Cerebellar nuclear complex (tissue), 1 donor: ENCODE results near the gene CPNE5.

Experiments used
- DNase-seq, 2 experiments: peaks; one replicate each; lab custom pipeline; 2025; lab: John Stamatoyannopoulos, UW

CPNE5 gene

DNA sequence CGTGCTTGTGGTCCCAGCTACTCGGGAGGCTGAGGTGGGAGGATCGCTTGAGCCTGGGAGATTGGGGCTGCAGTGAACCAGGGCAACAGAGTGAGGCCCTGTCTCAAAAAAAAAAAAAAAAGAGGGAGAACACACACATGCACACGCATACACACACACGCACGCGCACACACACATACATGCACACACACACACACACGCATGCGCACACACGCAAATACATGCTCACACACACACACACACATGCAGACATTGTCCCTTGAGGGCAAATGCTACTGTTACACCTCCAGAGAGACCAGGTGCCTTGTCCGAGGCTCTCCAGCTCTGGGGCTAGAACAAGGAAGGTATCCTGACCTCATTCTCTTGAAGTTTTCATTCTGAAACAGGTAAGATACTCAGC lies 77.1 kb downstream of the CPNE5 start:
- no peak for DNase-seq

DNA sequence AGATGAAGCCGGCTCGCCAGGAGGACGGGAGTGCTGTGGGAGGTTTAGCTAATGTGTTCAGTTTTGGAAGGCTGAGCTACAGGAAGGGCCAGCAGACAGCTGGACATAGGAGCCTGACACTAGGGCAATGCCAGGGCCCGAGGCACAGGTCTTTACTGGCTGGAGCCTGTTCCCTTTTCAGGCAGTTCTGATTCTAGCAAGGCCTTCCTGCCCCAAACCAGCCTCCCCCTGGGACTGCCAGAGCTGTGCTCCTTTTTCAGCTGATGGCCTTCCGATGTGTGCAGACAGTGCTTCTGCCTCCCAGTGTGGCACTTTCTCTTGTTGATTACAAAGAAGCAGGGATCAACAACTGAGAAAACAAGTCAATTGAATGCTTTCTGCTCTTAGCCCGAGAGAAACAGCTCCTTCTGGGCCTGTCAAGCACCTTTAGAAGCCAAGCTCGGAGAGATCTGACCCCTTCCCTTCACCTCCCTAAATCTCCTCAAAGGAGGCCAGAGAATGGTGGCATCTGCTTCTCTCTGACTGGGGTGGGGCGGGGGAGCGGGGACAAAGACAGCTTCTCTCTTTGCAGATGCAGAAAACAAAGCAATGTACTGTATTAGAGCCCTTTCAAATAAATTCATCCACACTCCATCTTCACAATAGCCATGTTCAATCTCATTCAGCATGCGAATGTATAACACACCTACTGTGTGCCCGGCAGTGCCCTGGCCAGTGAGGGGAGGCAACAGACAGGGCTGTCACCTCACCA lies 78.4 kb downstream of the CPNE5 start:
- DNase-seq = no peak

DNA sequence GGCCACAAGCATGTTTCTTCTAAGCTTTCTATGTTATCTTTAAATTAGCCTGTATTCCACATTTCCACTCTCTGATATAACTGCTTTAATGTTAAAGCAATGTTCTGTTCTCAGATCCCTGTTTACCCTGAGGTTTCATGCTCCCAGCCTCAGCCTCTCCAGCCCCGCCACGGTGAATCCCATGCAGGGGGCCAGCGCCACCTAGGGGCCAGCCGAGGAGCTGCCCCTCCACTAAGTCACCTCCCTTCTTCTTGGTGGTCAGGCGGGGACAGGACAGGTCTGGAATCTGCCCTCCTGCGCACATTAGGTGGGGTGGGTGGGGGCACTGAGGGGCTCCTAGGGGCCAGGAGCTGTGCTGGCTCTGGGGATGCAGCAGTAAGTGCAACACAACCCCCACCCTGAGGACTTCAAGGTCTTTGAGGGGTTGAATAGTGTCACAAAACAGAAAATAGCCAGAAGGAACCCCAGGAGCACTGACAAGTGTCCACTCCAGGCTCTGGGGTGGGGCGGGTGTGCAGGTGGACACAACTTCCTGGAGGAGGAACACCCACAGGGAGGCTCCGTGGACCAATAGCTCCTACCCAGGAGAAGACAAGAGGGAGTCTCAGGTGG lies 80.0 kb downstream of the CPNE5 start:
- peak in 1 of 2 experiments; percentile 20 for DNase-seq

DNA sequence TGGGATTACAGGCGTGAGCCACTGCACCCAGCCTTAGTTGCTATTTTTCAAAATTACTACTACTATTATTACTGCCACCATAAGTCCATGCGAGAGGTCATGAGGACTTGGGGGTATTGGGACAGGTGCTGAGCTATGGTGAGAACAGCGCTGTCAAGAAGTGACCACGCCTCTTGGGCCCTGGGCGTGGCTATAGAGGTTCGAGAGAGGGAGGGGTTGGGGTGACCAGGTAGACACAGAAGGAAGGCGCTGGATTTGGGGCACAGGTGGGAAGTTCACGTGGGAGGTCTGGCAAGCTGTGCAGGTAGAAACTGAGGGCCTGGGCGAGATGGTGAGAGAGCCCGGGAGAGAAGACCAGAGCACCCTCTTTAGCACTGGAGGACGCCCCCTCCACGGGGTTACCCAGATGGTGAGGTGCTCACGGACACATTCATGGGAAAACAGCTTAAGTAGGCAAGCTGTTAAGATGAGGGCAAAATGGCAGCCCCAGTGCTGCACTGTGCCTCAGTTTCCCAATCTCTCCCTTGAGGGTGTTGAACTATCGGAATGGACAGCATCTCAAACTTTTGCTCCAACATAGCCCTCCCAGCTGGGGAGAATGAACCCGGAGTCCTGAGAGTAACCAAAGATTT lies 80.6 kb downstream of the CPNE5 start:
- DNase-seq = no peak

DNA sequence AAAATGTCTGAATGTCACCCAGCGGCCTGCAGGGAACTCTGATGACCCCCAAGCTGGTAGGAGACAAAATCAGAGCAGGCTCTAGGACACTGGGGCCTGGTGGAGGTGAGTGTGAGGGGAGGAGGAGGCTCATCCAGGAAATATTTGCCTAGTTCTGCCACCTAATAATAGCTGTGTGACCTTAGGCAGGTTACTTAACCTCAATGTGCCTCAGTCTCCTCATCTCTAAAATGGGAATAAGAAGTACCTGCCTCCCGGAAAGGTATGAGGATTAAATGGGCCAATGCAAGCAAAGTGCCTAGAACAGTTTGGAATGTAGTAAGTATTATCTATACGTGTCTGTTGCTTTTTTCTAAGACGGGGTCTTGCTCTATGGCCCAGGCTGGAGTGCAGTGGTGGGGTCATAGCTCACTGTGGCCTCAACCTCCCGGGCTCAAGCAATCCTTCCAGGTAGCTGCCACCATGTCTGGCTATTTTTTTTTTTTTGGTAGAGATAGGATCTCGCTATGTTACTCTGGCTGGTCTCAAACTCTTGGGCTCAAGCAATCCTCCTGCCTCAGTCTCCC lies 81.2 kb downstream of the CPNE5 start:
- DNase-seq = no peak

DNA sequence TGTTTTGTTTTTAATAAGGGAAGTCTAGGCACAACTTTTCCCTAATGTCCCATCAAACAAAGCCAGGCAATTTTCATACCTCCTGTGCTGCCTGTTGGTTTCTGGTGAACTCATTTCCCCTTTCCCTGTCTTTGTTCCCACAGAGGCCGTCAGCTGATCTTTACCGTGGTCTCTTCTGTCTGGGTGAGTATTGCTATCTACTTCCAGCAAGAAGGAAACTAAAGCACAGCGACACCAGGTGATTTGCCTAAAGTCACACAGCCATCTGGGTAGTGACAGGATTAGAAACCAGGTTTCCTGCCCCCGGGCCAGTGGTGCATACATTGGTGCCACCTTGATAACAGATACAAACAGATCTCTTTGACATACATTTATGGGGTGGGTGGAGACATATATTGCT lies 82.0 kb downstream of the CPNE5 start:
- DNase-seq = no peak

DNA sequence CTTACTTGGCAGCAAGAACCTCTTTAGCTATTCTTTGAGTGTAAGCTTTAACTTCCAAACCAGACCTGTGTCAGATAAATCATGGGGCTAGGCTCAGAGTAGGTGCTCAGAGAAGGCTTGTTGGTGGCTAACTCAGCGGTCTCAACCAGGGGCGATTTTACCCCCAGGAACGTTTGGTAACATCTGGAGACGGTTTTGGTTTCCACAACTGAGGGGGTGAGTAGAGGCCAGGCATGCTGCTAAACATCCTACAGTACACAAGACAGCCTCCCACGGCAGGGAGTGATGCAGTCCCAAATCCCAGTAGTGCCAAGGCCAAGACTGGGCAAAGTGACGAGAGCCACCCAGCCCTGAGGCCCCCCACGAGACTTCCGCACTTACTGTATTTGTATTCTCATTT lies 82.5 kb downstream of the CPNE5 start:
- no peak for DNase-seq

DNA sequence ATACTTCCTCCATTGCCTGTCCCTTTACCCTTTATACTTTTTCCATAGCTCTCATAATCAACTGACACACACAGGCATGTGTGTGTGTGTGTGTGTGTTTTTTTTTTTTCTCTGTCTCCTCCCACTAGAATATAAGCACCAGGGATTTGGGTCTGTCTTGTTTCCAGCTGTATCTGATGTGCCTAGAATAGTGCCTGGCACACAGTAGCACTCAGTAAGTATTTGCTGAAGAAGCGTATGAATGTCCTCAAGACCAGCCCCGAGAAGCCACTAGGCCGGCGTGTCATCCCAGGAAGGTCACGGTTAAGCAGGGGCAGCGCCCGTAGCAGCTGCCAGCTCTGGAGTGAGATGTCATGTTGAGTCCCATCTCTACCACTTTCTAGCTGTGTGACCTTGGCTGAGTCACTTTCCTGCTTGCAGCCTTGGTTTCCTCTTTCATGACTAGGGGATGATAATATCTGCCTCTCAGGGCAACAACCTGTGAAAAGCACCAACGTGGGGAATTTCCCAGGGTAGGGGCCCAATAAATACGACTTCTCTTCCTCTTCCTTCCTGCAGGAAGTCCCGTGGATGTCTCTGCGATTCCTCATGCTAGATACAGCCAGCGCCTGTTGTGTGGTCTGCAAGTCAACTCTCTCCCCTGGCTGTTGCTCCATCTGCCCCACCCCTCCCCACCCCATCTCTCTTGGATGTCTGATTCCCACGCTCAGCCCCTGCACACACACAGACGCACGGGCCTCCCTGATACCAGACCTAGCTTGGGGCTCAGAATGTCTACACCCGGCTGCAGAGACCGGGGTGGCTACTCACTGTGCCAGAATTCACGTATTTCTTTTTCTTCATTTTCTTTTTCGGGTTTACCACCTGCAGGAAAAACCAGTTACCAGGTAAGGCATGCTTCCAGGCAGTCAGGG lies 83.6 kb downstream of the CPNE5 start:
- no peak for DNase-seq

DNA sequence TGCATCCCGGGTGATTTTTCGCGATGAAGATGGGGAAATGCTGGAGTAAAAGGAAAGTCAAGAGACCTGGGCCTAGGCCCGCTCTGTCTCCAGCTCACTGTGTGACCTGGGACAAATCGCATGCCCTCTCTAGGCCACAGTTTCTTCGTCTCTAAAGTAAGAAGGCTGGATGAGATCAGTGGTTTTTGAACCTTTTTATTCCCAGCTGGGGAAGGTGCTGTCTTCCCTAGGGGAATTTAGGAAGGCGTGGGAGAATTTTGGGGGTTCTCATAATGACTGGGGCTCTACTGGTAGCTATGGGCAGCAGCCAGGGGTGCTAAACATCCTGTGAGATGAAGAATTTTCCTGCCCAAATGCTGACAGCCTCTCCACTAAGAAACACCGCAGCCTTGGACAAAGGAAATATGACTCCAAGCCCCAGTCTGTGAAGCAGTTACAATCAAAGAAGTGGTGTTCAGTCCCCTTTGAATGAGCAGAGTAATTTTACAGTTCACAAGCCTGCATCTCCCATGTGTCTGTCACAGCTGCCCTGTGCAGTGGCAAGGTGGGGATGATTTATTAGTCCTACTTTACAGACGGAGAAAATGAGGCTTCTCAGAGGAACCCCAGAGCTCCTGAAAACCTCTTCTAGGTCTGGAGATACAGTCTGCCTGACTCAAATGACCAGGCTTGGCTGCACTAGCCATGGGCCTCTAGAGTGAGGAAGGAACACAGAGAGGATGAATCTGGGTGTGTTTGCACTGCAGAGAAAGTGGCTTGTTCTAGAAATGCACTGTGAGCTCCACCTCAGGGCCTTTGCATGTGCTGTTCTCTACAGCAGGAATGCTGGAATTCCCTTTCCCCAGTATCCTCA lies 84.4 kb downstream of the CPNE5 start:
- no peak for DNase-seq

DNA sequence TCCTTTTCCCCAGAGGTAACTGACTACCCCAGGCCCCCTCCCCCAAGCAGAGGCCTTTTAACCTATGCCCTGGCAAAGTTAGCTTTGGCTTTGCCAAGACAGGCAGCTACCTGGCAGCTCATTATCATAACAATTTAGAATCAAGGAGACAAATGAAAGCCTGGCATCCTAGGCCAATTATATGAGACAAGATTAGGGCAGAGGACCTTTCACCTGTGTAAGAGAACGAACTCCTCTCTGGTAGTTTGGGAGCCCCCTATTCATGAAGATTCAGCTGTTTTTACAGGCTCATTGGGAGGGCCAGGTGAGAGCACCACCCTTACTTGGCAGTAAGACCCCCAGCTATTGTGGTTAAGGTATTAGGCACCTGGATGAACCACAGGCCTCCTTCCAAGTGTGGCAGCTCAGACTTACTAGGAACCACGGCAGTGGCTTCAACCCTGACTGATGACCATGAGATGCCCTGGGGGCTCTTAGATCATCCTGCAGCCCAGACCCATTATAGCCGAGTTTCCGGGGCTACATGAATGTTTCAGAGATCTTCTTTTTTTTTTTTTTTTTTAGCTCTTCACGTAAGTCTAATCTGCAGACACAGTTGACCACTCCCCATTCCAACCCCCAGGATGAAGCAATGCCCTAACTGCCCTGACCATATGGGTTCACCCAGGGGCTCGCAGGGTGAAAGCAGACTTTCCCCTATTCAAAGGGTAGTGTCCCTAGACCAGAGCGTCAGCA lies 85.4 kb downstream of the CPNE5 start:
- DNase-seq = no peak

DNA sequence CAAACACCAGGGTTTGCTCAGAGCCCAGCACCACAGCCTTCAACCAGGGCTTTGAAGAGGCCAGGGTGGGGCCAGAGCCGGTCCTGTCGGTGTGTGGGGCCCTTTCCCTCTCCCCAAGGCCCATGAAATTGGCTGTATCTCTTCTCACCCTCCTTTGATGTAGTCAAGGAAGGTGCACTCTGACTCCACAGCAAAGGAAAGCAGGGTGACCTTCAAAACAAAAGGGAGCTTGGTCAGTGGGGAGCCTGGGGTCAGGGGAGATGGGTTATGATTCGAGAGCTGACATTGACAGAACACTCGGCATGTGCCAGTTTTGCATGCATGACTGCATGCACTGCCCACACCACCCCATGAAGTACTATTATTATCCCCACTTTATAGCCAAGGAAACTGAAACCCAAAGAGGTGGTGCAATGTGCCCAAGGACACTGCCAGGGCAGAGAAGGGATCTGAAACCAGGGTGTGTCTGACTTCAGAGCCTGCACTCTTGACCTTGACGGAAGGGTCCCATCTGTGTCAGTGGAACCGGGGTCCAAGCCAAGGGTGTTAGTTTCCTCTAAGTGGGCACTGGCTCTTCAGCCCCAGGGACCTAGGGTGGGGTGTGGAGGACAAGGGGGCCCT lies 86.2 kb downstream of the CPNE5 start:
- DNase-seq = no peak

DNA sequence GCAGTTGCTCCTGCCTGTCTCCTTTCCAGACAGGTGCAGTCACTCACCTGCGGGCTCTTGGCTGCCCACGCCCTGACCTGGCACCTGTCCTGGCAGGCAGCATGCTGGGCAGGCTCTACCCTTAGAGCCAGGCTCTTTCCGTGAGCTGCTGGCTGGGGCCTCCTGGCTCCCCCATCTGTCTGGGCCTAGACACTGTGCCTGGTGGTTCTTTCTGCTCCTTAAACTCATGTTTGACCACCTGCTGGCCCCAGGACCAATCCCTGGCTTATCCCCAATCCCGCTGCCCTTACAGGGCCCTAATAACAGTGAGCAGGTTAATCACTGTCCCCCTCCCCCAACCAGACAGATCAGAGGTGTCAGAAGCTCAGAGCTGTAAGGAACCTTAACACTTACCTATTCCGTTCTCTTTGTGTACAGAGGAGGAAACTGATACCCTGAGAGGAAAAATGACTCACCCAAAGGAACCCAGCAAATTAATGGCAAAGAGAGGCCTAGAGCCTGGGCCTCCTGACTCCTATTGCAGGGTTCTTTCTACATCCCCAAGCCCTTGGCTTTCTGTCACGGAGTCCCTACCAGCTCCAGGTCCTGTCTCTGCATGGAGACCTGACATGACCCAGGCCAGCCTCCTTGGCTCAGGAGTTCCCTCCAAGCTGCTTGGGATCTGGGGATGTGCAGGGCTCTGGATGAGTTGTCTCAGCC lies 86.9 kb downstream of the CPNE5 start:
- no peak for DNase-seq

DNA sequence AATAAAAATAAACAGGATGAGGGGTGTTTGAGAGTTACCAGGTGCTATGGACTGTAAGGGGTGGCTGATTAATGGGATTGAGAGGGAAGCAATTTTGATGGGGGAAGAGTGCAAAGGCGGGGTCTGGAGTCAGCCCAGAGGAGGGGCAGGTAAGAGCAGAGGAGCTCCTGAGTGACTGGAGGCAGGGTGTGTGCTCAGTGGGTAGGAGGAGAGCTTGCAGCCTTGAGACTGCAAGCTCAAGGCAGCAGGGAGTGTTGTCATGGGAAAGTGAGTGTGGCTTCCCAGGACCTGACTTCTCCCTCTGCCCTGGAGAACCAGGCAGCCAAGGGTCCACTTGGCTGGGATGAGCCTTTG lies 87.4 kb downstream of the CPNE5 start:
- DNase-seq = no peak

DNA sequence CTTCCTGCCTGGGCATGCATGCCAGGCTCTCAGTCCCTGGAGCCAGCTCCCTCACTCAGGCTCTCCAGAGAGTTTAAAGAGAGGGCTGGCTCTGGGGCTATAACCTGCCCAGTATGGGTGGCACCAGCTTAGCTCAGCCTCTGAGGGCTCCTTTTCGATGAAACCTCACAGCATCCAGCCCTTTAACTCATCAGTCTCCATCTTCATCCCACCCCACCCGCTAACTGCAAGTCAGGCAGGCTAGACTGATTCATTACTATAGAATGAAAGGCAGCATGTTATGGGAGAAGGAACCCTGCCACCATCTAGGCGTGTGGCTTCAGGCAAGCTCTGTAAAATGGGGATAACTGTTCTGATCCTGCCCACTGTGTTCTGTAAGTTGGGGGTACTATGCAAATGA lies 88.2 kb downstream of the CPNE5 start:
- no peak for DNase-seq

DNA sequence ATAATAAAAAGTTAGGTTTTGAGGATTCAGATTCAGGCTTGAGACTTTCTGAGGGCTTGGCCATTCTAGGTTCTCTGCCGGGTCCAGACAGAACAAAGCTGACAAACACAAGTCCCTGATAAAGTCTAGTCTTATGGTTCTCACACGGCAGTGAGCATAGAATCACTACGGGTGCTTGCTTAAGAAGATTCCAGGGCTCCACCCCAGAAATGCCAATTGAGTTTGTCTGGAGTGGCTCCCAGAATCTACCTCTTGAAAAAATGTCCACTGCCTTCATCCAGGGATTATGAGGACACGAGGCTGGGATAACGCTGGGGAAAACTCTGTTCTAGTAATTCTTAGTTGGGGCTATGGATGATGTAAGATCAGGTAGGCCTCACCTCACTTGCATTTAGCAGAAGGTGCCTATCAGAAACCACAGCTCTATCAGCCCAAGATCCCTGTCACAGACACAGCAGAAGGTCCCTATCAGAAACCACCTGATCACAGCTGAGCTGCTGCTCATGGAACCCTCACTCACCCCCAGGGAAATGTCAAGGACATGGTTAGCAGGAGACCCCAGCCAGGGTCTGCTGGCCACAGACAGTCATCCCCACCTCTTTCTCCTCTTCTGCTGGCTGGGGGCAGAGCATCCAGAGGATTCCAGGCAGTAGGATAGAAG lies 89.3 kb downstream of the CPNE5 start:
- DNase-seq = no peak

DNA sequence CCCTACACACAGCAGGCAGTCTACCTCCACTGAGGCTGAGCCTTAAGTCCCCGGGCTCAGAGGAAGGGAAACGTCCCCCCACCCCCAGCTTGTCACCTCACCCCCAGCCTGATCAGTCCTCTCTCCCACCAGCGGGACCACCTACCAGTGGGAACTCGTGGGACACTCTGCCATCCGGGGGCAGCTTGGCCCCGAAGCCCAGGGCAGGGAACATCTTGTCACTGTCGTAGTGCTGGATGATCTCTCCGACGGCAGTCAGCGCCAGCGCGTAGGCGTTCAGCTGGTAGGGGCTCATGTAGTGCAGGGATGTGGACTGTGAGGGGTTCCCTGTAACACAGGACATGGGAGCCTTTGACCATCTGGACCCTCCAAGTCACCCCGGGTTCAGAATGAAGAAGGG lies 93.0 kb downstream of the CPNE5 start:
- no peak for DNase-seq

DNA sequence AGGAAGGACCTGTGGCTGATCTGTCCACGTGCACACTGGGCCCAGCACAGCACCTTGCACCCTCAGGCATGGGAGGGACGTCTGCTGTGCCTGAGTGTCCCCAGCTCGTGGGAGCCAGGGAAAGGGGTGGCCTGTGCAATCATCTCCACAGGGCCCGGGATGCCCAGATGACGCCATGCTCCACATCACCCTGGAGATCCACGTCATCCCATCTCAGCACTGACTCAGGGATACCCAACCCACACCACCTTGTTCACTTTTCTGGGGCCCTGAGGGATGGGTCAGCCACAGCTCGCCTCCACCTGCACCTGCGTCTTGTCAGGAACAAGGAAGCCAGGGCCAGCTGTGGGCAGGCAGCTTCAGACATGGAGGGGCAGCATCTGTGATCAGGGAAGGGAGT lies 93.4 kb downstream of the CPNE5 start:
- DNase-seq = no peak

DNA sequence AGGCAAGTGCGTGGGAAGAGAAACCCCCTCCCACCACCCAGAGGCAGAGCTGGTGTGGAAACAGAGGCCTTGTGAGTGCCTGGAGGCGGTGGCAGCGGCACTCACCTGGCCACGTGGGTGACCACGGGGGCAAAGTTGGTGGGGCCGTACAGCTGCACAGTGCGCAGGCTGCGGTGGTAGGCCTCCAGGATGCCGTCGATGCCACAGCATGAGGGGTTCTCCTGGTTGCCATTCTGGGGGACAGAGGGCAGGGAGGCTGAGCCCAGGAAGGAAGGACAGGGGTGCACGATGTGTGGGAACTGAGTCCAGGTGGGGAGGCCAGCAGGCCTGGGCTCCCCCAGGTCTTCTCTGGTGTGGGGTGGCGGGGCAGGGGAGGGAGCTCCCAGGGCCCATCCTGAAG lies 94.0 kb downstream of the CPNE5 start:
- DNase-seq = no peak

DNA sequence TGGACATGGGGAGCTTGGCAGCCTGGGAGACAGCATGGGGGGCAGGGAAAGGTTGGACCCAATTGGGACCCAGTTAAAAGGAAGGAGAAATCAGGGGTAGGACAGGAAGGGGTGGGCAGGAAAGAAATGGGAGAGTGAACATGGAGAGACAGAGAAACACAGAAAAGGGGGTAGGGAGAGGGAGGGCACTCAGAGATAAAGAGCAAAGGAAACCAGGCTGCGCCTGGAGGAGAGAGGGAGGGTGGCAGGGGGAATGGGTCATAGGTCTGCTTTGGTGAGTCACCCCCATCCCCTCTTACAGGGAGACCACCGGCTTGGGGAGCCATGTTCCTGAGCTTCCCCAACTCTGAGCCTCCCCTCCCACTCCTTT lies 95.0 kb downstream of the CPNE5 start:
- DNase-seq = no peak
